ENCODE measurements around the gene MPPED1. TPM values are rescaled to one million over a fixed set of nuclear protein-coding genes. Genes with fewer than 3 reads are reported as not detected.

MPPED1 gene
- total and polyA plus RNA-seq, 2 donors (not counting 3 experiments of a cell fraction or from before 2014, with no cell fraction given), result not detected

DNA sequence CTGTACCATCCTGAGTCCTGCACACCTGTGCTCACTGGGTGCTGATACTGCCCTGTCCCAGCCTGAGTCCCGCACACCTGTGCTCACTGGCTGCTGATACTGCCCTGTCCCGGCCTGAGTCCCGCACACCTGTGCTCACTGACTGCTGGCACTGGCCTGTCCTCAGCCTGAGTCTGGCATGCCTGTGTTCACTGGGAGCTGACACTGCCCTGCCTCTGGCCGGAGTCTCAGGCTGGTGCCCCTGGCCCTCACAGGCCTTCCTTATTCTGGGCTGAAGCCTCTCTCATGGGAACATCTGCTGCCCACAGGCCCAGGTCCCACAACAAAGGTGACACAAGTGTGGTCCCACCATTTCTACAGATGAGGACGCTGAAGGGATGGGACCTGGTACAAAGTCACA lies 115.1 kb downstream of the MPPED1 start:
- intact Hi-C loops (cut with micrococcal nuclease), result no loop called here
- FAIRE-seq, result no peak
- dilution Hi-C loops (cut with MboI; ENCODE audit: extremely low pct_ligation_motif_present, low sequenced_read_pairs), result no loop called here

More for the DNA sequence above, 115.1 kb downstream of the MPPED1 start:
- ChIA-PET POLR2A (no interaction called here), CTCF (interaction anchor here (1.5 kb wide), 1 partner anchor 10 kb away, joined by 3 read pairs; no protein-coding TSS in a partner anchor)
- no peaks in the 10 kb centered on the region for H3K79me2 ChIP-seq (ENCODE audit: control insufficient read depth, insufficient read depth, low read length)
- no peak overlapping the region for H3K9ac ChIP-seq (replicated peaks; ENCODE audit: extremely low read depth, insufficient read depth, low read length)
- no TSS peak for BruUV-seq (replicated peaks)
- DNase-seq (ENCODE audit: low read depth, low spot score), result no peak
- no peaks in the 10 kb centered on the region for H3K9me3 ChIP-seq (replicated peaks; ENCODE audit: control insufficient read depth, insufficient read depth, low read length)
- H3K4me3 ChIP-seq (replicated peaks in 1 of 3; ENCODE audit: insufficient read depth in 1 of 3, low read depth in 1 of 3, low read length in 3 of 3), result no peak overlapping the region
- H3K27me3 ChIP-seq (ENCODE audit: control insufficient read depth in 2 of 2, insufficient read depth in 2 of 2, low read length in 2 of 2), result no peaks in the 10 kb centered on the region
- H3K27ac ChIP-seq (ENCODE audit: insufficient read depth, low read depth, low read length), result no peak overlapping the region
- H3K4me1 ChIP-seq (ENCODE audit: control insufficient read depth, extremely low read depth, insufficient read depth, low read length), result no peaks in the 10 kb centered on the region
- TF ChIP-seq MYC (IDR thresholded peaks at IDR 0.05; ENCODE audit: low read depth, low read length), result no peak
- no peak for TF ChIP-seq EZH2 (IDR thresholded peaks at IDR 0.05; ENCODE audit: borderline replicate concordance, low read depth, low read length, severe bottlenecking)
- TF ChIP-seq, protein P1, sequence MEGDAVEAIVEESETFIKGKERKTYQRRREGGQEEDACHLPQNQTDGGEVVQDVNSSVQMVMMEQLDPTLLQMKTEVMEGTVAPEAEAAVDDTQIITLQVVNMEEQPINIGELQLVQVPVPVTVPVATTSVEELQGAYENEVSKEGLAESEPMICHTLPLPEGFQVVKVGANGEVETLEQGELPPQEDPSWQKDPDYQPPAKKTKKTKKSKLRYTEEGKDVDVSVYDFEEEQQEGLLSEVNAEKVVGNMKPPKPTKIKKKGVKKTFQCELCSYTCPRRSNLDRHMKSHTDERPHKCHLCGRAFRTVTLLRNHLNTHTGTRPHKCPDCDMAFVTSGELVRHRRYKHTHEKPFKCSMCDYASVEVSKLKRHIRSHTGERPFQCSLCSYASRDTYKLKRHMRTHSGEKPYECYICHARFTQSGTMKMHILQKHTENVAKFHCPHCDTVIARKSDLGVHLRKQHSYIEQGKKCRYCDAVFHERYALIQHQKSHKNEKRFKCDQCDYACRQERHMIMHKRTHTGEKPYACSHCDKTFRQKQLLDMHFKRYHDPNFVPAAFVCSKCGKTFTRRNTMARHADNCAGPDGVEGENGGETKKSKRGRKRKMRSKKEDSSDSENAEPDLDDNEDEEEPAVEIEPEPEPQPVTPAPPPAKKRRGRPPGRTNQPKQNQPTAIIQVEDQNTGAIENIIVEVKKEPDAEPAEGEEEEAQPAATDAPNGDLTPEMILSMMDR (IDR thresholded peaks at IDR 0.05; ENCODE audit: extremely low read depth in 1 of 2, insufficient read depth in 1 of 2, low read depth in 1 of 2, low read length in 2 of 2), result no peak
- TF ChIP-seq, protein P2, sequence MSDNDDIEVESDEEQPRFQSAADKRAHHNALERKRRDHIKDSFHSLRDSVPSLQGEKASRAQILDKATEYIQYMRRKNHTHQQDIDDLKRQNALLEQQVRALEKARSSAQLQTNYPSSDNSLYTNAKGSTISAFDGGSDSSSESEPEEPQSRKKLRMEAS (IDR thresholded peaks at IDR 0.05; ENCODE audit: insufficient read depth, insufficient read length), result no peak
- TF ChIP-seq JUN (IDR thresholded peaks at IDR 0.05; ENCODE audit: borderline replicate concordance, insufficient read depth, insufficient read length, low read depth), result no peak
- no peaks in the 10 kb centered on the region for H3K36me3 ChIP-seq (ENCODE audit: control insufficient read depth in 2 of 2, extremely low read depth in 1 of 2, insufficient read depth in 2 of 2, low read length in 2 of 2)
- no peak overlapping the region for H3K4me2 ChIP-seq (ENCODE audit: insufficient read depth, low read length)
- no peak overlapping the region for H2AFZ ChIP-seq (ENCODE audit: low read depth, low read length)
- no peaks in the 10 kb centered on the region for H4K20me1 ChIP-seq (replicated peaks; ENCODE audit: control insufficient read depth, extremely low read depth, insufficient read depth, low read length)
- H3K9me1 ChIP-seq (replicated peaks; ENCODE audit: control insufficient read depth, extremely low read depth, insufficient read depth, low read length), result no peaks in the 10 kb centered on the region
